Ascending aorta (tissue), 2 donors: ENCODE data around the gene SNRPA. TPM values are rescaled to one million over a fixed set of nuclear protein-coding genes. Genes with fewer than 3 reads are reported as not detected.

ENCODE experiments used
- DNase-seq, 2 donors: peaks; one replicate each; pipeline ENCODE4 v3.0.0-alpha.2; 2019; ENCODE audit warnings: low spot score in 2 of 2
- H3K27ac ChIP-seq, 2 donors: fragments of 200-600 bp; sonication (generic); one replicate each; pipeline ENCODE4 v1.5.1; 2016 to 2017; ENCODE audit warnings: mild to moderate bottlenecking in 1 of 2
- H3K27me3 ChIP-seq: fragments of 200-600 bp; sonication (generic); one replicate; pipeline ENCODE4 v1.5.1; 2017
- H3K36me3 ChIP-seq, 2 donors: fragments of 200-600 bp; sonication (generic); one replicate each; pipeline ENCODE4 v1.5.1; 2016
- H3K4me1 ChIP-seq, 2 donors: fragments of 200-600 bp; sonication (generic); one replicate each; pipeline ENCODE4 v1.5.1; 2016 to 2017; ENCODE audit warnings: mild to moderate bottlenecking in 1 of 2
- H3K4me3 ChIP-seq, 2 donors: fragments of 200-600 bp; sonication (generic); one replicate each; pipeline ENCODE4 v1.5.1; 2016 to 2017; ENCODE audit warnings: mild to moderate bottlenecking in 1 of 2
- H3K9me3 ChIP-seq, 2 donors: fragments of 200-600 bp; sonication (generic); one replicate each; pipeline ENCODE4 v1.5.1; 2016
- intact Hi-C: fragments of 100-400 bp; cut with DNase I; formaldehyde crosslinking; loops from one replicate; pipeline ENCODE4 v1.15.1; 2023
- total RNA-seq: library from RNA; depleted of rRNA; stranded (reverse); fragments of >200 nt; gene quantifications from one replicate; pipeline ENCODE4 v1.1.0, GENCODE V29; 2016
- TF ChIP-seq, protein P1 (sequence below), 3 experiments: fragments of 200-600 bp in 2 of 3; fragments of 450-650 bp in 1 of 3; sonication (generic) in 2 of 3; IDR thresholded peaks; one replicate each; pipeline ENCODE4 v1.5.1; 2016 to 2019; ENCODE audit warnings: antibody characterized with exemption in 3 of 3, mild to moderate bottlenecking in 1 of 3, moderate library complexity in 1 of 3

The SNRPA gene
- total RNA-seq, 1 donor from 2014 or later: 154 TPM

DNA sequence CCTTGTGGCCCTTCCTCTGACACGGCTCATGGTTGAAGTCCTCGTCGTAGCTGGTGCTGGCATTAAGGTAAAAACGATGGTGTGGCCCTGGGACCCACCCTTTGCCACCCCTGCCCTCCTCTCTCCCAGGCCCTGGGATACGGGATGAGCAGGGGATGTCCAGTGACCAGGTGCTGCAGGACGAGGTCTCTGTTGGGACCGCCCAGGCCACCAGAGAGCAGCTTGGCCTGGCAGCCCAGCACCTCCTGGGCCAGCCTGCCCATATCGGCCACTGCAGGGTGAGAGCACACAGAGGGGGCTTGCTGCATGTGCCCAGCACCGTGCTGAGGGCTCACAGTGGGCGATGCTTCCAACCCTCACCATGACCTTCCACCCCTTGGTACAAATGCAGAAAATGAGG, 7.1 kb upstream of the SNRPA start:
- intact Hi-C loops: no loop called here
- no peak overlapping the region for H3K4me3 ChIP-seq
- DNase-seq: no peak
- H3K9me3 ChIP-seq: no peaks in the 10 kb centered on the region
- peaks cover 6 to 11% of the 10 kb centered on the region in 2 donors for H3K4me1 ChIP-seq
- TF ChIP-seq, protein P1, sequence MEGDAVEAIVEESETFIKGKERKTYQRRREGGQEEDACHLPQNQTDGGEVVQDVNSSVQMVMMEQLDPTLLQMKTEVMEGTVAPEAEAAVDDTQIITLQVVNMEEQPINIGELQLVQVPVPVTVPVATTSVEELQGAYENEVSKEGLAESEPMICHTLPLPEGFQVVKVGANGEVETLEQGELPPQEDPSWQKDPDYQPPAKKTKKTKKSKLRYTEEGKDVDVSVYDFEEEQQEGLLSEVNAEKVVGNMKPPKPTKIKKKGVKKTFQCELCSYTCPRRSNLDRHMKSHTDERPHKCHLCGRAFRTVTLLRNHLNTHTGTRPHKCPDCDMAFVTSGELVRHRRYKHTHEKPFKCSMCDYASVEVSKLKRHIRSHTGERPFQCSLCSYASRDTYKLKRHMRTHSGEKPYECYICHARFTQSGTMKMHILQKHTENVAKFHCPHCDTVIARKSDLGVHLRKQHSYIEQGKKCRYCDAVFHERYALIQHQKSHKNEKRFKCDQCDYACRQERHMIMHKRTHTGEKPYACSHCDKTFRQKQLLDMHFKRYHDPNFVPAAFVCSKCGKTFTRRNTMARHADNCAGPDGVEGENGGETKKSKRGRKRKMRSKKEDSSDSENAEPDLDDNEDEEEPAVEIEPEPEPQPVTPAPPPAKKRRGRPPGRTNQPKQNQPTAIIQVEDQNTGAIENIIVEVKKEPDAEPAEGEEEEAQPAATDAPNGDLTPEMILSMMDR (IDR thresholded peaks at IDR 0.05): no peak
- no peak overlapping the region for H3K27ac ChIP-seq
- H3K27me3 ChIP-seq: no peaks in the 10 kb centered on the region
- H3K36me3 ChIP-seq: peaks cover 17 to 18% of the 10 kb centered on the region in 2 donors

DNA sequence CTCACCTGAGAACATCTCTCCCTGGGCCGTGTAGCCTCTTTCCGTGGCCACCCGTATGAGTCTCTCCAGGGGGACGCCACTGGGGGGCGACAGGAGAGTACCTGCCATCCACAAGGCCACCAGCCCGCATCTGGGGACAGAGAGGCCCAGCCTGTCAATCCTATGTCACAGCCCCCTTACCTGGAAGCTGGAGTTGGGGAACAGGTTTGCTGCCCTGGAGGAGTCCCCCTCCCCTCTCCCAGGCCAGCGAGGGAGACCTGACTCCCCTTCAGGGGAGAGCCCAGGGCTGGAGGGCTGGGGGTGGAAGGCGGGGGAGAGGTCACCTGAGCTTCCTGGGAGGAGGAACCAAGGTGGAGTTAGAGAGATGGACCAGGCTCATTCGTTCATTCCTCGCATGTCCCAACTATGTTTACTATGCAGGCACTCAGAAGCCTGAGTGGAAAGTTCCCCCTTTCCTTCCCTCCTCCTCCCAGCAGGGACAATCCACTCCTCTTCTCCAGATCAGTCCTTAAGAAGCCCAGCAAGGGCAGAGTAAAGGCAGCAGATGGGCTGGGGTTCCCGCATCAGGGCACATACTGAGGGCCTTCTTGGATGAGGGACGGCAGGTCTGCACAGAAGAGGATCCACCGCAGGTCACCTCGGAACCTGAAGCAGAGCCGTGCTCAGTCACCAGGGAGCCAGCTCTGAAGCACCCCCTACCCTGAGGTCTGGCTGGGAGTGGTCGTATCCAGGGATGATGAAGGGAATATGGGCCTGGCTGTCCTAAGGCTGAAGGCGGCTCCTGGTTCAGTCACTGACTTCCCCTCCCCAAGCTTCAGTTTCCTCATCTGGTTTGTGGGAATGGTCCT, 6.2 kb upstream of the SNRPA start:
- no peak for DNase-seq
- Histone ChIP-seq H3K27ac (peak overlapping the region; percentile 5 to 9), H3K27me3 (no peaks in the 10 kb centered on the region), H3K9me3 (no peaks in the 10 kb centered on the region), H3K4me3 (no peak overlapping the region), H3K4me1 (peaks cover 8 to 17% of the 10 kb centered on the region in 2 donors), H3K36me3 (peaks cover 8 to 9% of the 10 kb centered on the region in 2 donors)
- TF ChIP-seq, protein P1 (IDR thresholded peaks at IDR 0.05): peak in 1 of 3 experiments; percentile 19
- intact Hi-C loops: no loop called here

DNA sequence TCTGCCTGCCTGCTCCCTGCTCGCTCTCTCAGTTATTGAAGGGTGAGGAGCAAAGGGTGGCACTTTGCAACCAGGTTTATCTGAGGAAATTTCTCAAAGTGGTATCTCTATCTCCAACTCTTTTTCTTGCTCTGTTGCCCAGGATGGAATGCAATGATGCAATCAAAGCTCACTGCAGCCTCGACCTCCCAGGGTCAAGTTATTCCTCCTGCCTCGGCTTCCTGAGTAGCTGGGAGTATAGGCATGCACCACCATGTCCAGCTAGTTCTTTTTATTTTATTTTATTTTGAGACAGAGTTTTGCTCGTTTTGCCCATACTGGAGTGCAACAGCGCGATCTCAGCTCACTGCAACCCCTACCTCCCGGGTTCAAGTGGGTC, 5.6 kb upstream of the SNRPA start:
- no peaks in the 10 kb centered on the region for H3K9me3 ChIP-seq
- peaks cover 2 to 3% of the 10 kb centered on the region in 2 donors for H3K36me3 ChIP-seq
- H3K27me3 ChIP-seq: no peaks in the 10 kb centered on the region
- no peak for DNase-seq
- H3K27ac ChIP-seq: peak overlapping the region in 1 of 2 donors; percentile 5
- intact Hi-C loops: no loop called here
- TF ChIP-seq, protein P1 (IDR thresholded peaks at IDR 0.05): no peak
- H3K4me1 ChIP-seq: peaks cover 5 to 15% of the 10 kb centered on the region in 2 donors
- H3K4me3 ChIP-seq: no peak overlapping the region

DNA sequence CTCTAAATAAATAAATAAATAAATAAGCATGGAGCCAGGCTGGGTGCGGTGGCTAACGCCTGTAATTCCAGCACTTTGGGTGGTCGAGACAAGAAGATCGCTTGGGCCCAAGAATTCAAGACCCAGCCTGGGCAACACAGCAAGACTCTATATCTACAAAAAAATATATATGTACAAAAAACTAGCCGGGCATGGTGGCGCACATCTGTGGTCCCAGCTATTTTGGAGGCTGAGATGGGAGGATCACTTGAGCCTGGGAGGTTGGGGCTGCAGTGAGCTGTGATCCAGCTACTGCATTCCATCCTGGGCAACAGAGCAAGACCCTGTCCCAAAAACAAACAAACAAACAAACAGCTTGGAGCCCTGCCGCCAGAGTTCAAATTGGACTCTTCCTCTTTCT, 3.5 kb upstream of the SNRPA start:
- intact Hi-C loops: no loop called here
- Histone ChIP-seq H3K36me3 (no peaks in the 10 kb centered on the region), H3K9me3 (no peaks in the 10 kb centered on the region), H3K27ac (no peak overlapping the region), H3K27me3 (no peaks in the 10 kb centered on the region), H3K4me3 (no peak overlapping the region), H3K4me1 (peaks cover 8 to 14% of the 10 kb centered on the region in 2 donors)
- TF ChIP-seq, protein P1 (IDR thresholded peaks at IDR 0.05): no peak
- no peak for DNase-seq

DNA sequence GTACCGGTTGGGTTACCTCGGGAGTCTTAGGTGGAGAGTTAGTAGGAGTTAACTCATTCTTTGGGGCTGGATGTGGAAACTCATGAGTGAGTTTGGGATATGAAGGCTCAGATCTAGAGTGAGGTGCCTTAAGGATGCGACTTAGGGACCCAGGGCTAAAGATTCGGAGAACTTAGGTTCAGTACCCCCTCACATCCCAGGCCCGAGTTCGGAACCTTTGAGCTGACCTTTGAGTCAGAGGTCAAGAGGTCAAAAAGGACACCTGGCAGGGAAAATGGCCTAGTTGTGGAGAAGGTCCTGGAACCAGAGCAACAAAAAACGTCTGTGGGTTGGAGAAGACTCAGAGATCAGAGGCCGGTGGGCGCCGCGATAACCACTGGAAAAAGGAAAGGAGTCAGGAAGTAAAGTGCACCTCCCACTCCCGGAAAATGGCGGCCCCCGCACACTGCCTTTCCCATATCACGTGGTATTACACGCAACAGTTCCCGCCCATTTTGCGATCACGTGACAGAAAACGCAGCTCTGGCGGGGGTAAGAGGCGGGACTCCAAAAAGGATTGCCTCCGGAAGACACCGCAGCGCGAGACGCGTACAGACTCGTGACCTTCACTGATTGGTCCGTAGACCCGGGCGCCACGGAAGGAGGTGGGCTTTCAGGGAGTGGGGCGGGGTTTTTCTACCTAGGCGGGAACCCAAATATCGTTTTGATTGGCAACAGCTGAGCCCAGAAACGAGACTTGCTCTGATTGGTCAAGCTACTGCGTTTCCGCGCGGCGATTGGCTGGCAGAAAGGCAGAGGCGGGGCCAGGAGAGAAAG, 737 bp upstream of the SNRPA start, which contains the start of gene ACTMAP:
ACTMAP (minus strand) TSS at position 420 of the 816 bp plus-strand sequence. CDS start 674 bp downstream, outside the sequence.
- TF ChIP-seq, protein P1 (IDR thresholded peaks at IDR 0.05): no peak
- Histone ChIP-seq H3K4me3 (peak within 1 kb of the TSS; percentile 65 to 80), H3K9me3 (no peaks in the 10 kb centered on the region), H3K27ac (peak within 1 kb of the TSS; percentile 89 to 93), H3K27me3 (no peaks in the 10 kb centered on the region), H3K36me3 (no peaks in the 10 kb centered on the region), H3K4me1 (peaks cover 12 to 32% of the 10 kb centered on the region in 2 donors)
- peak; percentile 99 to 100 for DNase-seq
- intact Hi-C loops: loop anchor here (1.0 to 2.0 kb wide), 6 partner anchors 28 to 87 kb away; partner anchors contain the start of genes EGLN2, NUMBL and RAB4B
